Measurements from ENCODE around the gene CARF. TPM values are rescaled to one million over a fixed set of nuclear protein-coding genes. Genes with fewer than 3 reads are reported as not detected.

The CARF gene
- total and polyA plus RNA-seq, 10 donors: 2.9 to 21.7 (median 15.6) TPM

DNA sequence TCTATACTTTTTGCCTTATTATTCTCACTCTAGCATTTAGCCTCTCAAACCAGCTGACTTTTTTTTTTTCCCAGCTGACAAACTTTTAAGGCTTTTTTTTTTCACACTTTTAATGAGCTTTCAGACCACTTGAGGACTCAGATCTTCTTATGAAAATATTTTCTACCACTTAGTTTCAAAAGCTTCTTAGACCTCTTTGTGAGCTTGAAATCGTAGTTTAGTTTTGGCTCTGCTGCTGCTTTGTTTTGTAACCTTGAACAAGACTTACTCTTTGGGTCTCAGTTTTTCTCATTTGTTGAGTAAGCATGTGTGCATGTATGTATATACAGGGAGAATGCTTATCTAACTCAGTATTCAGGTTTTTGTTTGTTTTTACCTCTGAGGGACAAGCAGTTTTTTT, 106.1 kb downstream of the CARF start:
- Histone ChIP-seq H3K36me3 (no peaks in the 10 kb centered on the region), H3K27me3 (replicated peaks in 1 of 7) (no peaks in the 10 kb centered on the region), H3K4me3 (peak overlapping the region in 7 of 8 donors; percentile 5 to 84 (median 19)), H3K27ac (peak overlapping the region in 5 of 8 donors; percentile 14 to 42 (median 26)), H3K9me3 (no peaks in the 10 kb centered on the region), H3K4me1 (peaks cover 11 to 79% (median 55%) of the 10 kb centered on the region in 6 donors)
- 33 to 50% (median 50%) methylated on average over 1 of the region's 1 CpG for WGBS, 5 donors
- no peak for DNase-seq
- intact Hi-C loops (cut with DNase I; ENCODE audit: low total_unique reads): no loop called here
- TF ChIP-seq POLR2AphosphoS5 (IDR thresholded peaks at IDR 0.05) (no peak), POLR2A (IDR thresholded peaks at IDR 0.05) (no peak)
- TF ChIP-seq, protein P1, sequence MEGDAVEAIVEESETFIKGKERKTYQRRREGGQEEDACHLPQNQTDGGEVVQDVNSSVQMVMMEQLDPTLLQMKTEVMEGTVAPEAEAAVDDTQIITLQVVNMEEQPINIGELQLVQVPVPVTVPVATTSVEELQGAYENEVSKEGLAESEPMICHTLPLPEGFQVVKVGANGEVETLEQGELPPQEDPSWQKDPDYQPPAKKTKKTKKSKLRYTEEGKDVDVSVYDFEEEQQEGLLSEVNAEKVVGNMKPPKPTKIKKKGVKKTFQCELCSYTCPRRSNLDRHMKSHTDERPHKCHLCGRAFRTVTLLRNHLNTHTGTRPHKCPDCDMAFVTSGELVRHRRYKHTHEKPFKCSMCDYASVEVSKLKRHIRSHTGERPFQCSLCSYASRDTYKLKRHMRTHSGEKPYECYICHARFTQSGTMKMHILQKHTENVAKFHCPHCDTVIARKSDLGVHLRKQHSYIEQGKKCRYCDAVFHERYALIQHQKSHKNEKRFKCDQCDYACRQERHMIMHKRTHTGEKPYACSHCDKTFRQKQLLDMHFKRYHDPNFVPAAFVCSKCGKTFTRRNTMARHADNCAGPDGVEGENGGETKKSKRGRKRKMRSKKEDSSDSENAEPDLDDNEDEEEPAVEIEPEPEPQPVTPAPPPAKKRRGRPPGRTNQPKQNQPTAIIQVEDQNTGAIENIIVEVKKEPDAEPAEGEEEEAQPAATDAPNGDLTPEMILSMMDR (IDR thresholded peaks at IDR 0.05 in 8 of 11, conservative IDR thresholded peaks at IDR 0.05 in 3 of 11): no peak

DNA sequence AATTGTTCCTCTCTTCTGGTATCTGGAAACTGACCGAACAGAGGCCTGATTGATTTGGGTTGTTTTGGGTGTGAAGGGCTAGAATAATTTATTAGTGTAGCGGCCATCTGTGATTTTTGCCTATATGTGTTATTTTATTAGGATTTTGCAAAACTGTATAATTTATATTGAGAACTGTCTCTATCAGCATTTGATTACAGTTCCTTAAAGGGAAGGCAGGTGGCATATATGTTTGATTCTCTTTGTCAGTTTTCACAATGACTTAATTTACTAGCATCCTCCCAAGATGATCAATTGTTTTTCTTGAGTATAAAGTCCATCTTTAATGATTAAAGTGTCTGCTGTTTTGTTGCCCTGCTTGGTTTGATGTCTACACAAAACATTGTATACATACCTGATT, 107.1 kb downstream of the CARF start:
- intact Hi-C loops (cut with DNase I; ENCODE audit: low total_unique reads): no loop called here
- Histone ChIP-seq H3K9me3 (no peaks in the 10 kb centered on the region), H3K27me3 (replicated peaks in 1 of 7) (no peaks in the 10 kb centered on the region), H3K27ac (no peak overlapping the region), H3K4me1 (peaks cover 11 to 78% (median 48%) of the 10 kb centered on the region in 6 donors), H3K4me3 (peak overlapping the region in 2 of 8 donors; percentile 79 to 84), H3K36me3 (no peaks in the 10 kb centered on the region)
- WGBS, 5 donors: 83 to 95% (median 91%) methylated on average over 2 of the region's 2 CpGs
- TF ChIP-seq, protein P1 (IDR thresholded peaks at IDR 0.05 in 8 of 11, conservative IDR thresholded peaks at IDR 0.05 in 3 of 11): no peak
- no peak for TF ChIP-seq POLR2A (IDR thresholded peaks at IDR 0.05)
- TF ChIP-seq POLR2AphosphoS5 (IDR thresholded peaks at IDR 0.05): no peak
- DNase-seq: no peak

DNA sequence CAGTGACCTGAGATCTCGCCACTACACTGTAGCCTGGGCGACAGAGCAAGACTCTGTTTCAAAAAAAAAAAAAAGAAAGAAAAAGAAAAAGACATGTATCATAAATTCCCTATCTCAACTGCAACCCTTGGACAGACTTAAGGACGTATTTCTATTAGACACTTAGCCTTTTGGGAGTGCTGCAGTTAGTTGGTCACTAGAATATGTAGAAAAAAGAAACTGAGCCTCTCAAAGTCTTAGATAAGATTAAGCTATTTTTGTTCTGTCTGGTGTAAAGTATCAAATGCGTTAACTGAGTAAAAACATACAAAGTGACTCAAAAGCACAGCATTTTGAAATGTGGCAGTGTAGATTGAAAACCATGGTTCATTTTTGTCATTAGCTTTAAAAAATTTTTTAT, 109.9 kb downstream of the CARF start:
- Histone ChIP-seq H3K4me3 (no peak overlapping the region), H3K27me3 (replicated peaks in 1 of 7) (no peaks in the 10 kb centered on the region), H3K27ac (peak overlapping the region in 6 of 8 donors; percentile 36 to 56 (median 51)), H3K36me3 (no peaks in the 10 kb centered on the region), H3K4me1 (peaks cover 9 to 60% (median 29%) of the 10 kb centered on the region in 6 donors), H3K9me3 (no peaks in the 10 kb centered on the region)
- WGBS, 5 donors: 73 to 83% (median 79%) methylated on average over 4 of the region's 4 CpGs
- intact Hi-C loops (cut with DNase I; ENCODE audit: low total_unique reads): no loop called here
- TF ChIP-seq POLR2A (IDR thresholded peaks at IDR 0.05) (no peak), POLR2AphosphoS5 (IDR thresholded peaks at IDR 0.05) (no peak)
- TF ChIP-seq, protein P1 (IDR thresholded peaks at IDR 0.05 in 8 of 11, conservative IDR thresholded peaks at IDR 0.05 in 3 of 11): no peak
- no peak for DNase-seq

DNA sequence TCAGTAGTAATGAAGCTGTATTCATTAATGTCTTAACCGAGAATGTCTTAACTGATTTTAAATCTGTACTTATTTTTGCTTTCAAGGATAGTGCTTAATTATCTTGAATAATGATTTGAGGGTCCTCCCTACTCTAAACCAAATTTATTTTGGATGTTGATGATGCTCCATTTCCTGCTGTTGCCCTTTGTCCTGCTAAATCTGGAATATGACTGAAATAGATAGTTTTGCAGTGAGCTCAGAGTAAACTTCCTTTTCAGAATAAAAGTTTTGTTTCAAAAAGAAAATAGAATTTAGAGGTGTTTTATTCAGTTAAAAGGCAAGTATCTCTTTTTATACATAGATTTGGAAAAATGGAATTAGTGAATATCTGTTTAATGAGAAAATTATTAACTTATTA, 110.7 kb downstream of the CARF start:
- H3K4me1 ChIP-seq: peaks cover 3 to 52% (median 22%) of the 10 kb centered on the region in 6 donors
- H3K27ac ChIP-seq: peak overlapping the region in 6 of 8 donors; percentile 36 to 56 (median 51)
- 52 to 79% (median 67%) methylated on average over 1 of the region's 1 CpG for WGBS, 5 donors
- no peak for DNase-seq
- intact Hi-C loops (cut with DNase I; ENCODE audit: low total_unique reads): no loop called here
- no peak overlapping the region for H3K4me3 ChIP-seq
- H3K36me3 ChIP-seq: no peaks in the 10 kb centered on the region
- H3K27me3 ChIP-seq (replicated peaks in 1 of 7): no peaks in the 10 kb centered on the region
- TF ChIP-seq POLR2A (IDR thresholded peaks at IDR 0.05) (no peak), POLR2AphosphoS5 (IDR thresholded peaks at IDR 0.05) (no peak)
- TF ChIP-seq, protein P1 (IDR thresholded peaks at IDR 0.05 in 8 of 11, conservative IDR thresholded peaks at IDR 0.05 in 3 of 11): no peak
- no peaks in the 10 kb centered on the region for H3K9me3 ChIP-seq

All from spleen (tissue), 11 donors.